ENCODE data around the gene SOX21.

The SOX21 gene

GRCh38 chr13:94674609-94675348 is 37.6 kb downstream of the SOX21 start:
- DNase-seq: peak; percentile 41

GRCh38 chr13:94673851-94674250 is 38.5 kb downstream of the SOX21 start:
- no peak for DNase-seq

GRCh38 chr13:94672400-94672799 is 39.9 kb downstream of the SOX21 start:
- no peak for DNase-seq

GRCh38 chr13:94667190-94667589 is 45.2 kb downstream of the SOX21 start:
- peak; percentile 16 for DNase-seq

- no peak for DNase-seq
Measured at GRCh38 chr13:94666065-94666464, 46.3 kb downstream of the SOX21 start.

- no peak for DNase-seq
Measured at GRCh38 chr13:94664889-94665288, 47.5 kb downstream of the SOX21 start.

- DNase-seq: no peak
Measured at GRCh38 chr13:94662274-94662945, 49.9 kb downstream of the SOX21 start.

- no peak for DNase-seq
Measured at GRCh38 chr13:94661406-94661805, 50.9 kb downstream of the SOX21 start.

- DNase-seq: peak; percentile 13
Measured at GRCh38 chr13:94660695-94661326, 51.5 kb downstream of the SOX21 start.
